HCT116 (cell line): ENCODE measurements around the gene RAB3C.

Experiments used
- EZH2 ChIP-seq: fragments of 200-600 bp; sonication (generic); IDR thresholded peaks from 2 replicates; pipeline ENCODE4 v1.6.1; 2017; ENCODE audit warnings: antibody characterized with exemption, mixed run types
- POLR2A ChIP-seq: IDR thresholded peaks from 2 replicates; pipeline ENCODE4 v1.7.0; 2011; ENCODE audit warnings: borderline replicate concordance; ENCODE audit not compliant: insufficient read depth, insufficient read length; ENCODE audit errors: extremely low read depth
- TF ChIP-seq, protein P1 (sequence below), 3 experiments: fragments of 200-600 bp in 1 of 3; sonication (generic) in 1 of 3; IDR thresholded peaks in 2 of 3; conservative IDR thresholded peaks in 1 of 3; 2 replicates each; pipeline ENCODE4 v1.5.1; 2012 to 2017; ENCODE audit warnings: low read depth in 2 of 3, low read length in 2 of 3, antibody characterized with exemption in 1 of 3, borderline replicate concordance in 1 of 3, control low read depth in 1 of 3, mild to moderate bottlenecking in 1 of 3, mixed read lengths in 1 of 3, mixed run types in 1 of 3, moderate library complexity in 1 of 3; ENCODE audit not compliant: insufficient read depth in 1 of 3

DNA sequence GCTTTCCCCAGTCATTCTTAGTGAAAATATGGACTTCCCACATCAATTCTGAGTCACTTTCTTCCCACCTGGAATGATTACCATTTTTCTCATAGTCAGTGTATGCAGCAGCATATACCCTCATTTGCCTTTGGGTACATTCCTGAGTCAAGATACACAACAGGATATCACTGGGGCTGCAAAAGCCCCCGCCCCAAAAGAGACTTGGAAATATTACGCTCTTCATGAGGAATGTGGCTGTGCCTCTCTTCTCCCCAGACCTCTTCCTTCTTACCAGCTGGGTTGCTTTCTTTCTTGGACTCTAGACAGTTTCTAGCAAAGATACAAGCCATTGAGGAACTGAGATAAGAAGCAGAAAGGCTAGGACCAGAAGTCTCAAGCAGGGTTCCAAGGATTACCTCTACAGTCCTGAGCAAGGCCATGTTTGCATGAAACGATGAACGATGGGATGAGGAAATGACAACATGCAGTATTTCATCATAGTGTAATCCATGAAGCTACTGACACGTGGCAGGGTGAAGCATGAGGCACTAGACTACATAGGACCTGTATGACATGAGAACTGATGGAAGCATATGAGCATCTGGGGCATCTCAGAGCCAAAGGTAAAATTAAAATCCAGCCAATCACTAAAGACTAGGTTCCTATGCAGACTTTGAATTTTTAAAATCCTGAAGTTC is 218.1 kb downstream of the RAB3C start:
- TF ChIP-seq, protein P1, sequence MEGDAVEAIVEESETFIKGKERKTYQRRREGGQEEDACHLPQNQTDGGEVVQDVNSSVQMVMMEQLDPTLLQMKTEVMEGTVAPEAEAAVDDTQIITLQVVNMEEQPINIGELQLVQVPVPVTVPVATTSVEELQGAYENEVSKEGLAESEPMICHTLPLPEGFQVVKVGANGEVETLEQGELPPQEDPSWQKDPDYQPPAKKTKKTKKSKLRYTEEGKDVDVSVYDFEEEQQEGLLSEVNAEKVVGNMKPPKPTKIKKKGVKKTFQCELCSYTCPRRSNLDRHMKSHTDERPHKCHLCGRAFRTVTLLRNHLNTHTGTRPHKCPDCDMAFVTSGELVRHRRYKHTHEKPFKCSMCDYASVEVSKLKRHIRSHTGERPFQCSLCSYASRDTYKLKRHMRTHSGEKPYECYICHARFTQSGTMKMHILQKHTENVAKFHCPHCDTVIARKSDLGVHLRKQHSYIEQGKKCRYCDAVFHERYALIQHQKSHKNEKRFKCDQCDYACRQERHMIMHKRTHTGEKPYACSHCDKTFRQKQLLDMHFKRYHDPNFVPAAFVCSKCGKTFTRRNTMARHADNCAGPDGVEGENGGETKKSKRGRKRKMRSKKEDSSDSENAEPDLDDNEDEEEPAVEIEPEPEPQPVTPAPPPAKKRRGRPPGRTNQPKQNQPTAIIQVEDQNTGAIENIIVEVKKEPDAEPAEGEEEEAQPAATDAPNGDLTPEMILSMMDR (IDR thresholded peaks at IDR 0.05 in 2 of 3, conservative IDR thresholded peaks at IDR 0.05 in 1 of 3; ENCODE audit: borderline replicate concordance in 1 of 3, insufficient read depth in 1 of 3, low read depth in 2 of 3, low read length in 2 of 3), result no peak
- TF ChIP-seq EZH2 (no peak), POLR2A (no peak)
